Transverse colon (tissue), 4 donors: ENCODE data around the gene PREX1. TPM values are rescaled to one million over a fixed set of nuclear protein-coding genes. Genes with fewer than 3 reads are reported as not detected.

Experiments
- DNase-seq: peaks from one replicate; pipeline ENCODE4 v3.0.0-alpha.2; 2019
- H3K27ac ChIP-seq, 4 donors: fragments of 200-600 bp; sonication (generic); 2 replicates each; pipeline ENCODE4 v1.5.1; 2016 to 2018; ENCODE audit warnings: inconsistent platforms in 4 of 4
- H3K27me3 ChIP-seq: fragments of 200-600 bp; sonication (generic); 2 replicates; pipeline ENCODE4 v1.5.1; 2017; ENCODE audit warnings: inconsistent platforms
- H3K36me3 ChIP-seq, 4 donors: fragments of 200-600 bp; sonication (generic); 2 replicates each; pipeline ENCODE4 v1.5.1; 2017 to 2019; ENCODE audit warnings: inconsistent platforms in 4 of 4
- H3K4me1 ChIP-seq, 4 donors: fragments of 200-600 bp; sonication (generic); 2 replicates each; pipeline ENCODE4 v1.5.1; 2017 to 2020; ENCODE audit warnings: inconsistent platforms in 4 of 4
- H3K4me3 ChIP-seq, 4 donors: fragments of 200-600 bp; sonication (generic); 1 replicate in 1 of 4; 2 replicates in 3 of 4; pipeline versions ENCODE4 v1.5.1 to v1.6.1; 2017 to 2019; ENCODE audit warnings: inconsistent platforms in 4 of 4
- H3K9me3 ChIP-seq, 2 donors: fragments of 200-600 bp; sonication (generic); 2 replicates each; pipeline ENCODE4 v1.5.1; 2017 to 2019; ENCODE audit warnings: inconsistent platforms in 2 of 2
- EP300 ChIP-seq: sonication (generic); formaldehyde crosslinking; IDR thresholded peaks from one replicate; pipeline ENCODE4 v1.6.1; 2017; ENCODE audit warnings: antibody characterized with exemption, low read depth
- POLR2A ChIP-seq: fragments of 450-650 bp; IDR thresholded peaks from one replicate; pipeline ENCODE4 v1.6.1; 2016; ENCODE audit warnings: antibody characterized with exemption, mild to moderate bottlenecking, moderate library complexity
- POLR2AphosphoS5 ChIP-seq, 3 donors: sonication (generic); formaldehyde crosslinking; IDR thresholded peaks; one replicate each; pipeline ENCODE4 v1.6.1; 2016; ENCODE audit warnings: antibody characterized with exemption in 3 of 3
- WGBS, 2 donors: methylation state at CpG; one replicate each; pipeline ENCODE4 v1.1.5; 2018; ENCODE audit warnings: low coverage in 1 of 2; 5-methylcytosine and 5-hydroxymethylcytosine counted together
- in situ Hi-C, 4 donors: fragments of 200-750 bp; cut with MboI; loops; one replicate each; pipeline versions ENCODE4 v1.15.0 to v1.15.1; 2017; ENCODE audit warnings: low sequenced_read_pairs in 3 of 4, low pct_ligation_motif_present in 1 of 4, low pct_unique_long_range_greater_than_20kb in 1 of 4
- intact Hi-C: fragments of 100-400 bp; cut with DNase I; formaldehyde crosslinking; loops from one replicate; pipeline ENCODE4 v1.15.1; 2023; ENCODE audit warnings: low total_unique reads
- total RNA-seq, 4 donors: library from RNA; depleted of rRNA; stranded (reverse); fragments of >200 nt; gene quantifications; one replicate each; pipeline ENCODE4 v1.1.0, GENCODE V29; 2016
- TF ChIP-seq, protein P1 (sequence below), 5 experiments: fragments of 200-600 bp in 3 of 5; fragments of 450-650 bp in 2 of 5; sonication (generic) in 3 of 5; IDR thresholded peaks; 1 replicate in 2 of 5; 2 replicates in 3 of 5; pipeline ENCODE4 v1.5.1; 2016 to 2017; ENCODE audit warnings: antibody characterized with exemption in 5 of 5, inconsistent platforms in 3 of 5, mild to moderate bottlenecking in 2 of 5, moderate library complexity in 1 of 5

The PREX1 gene
- total RNA-seq, 4 donors from 2014 or later, result 10.9 to 29.9 (median 16.6) TPM

DNA sequence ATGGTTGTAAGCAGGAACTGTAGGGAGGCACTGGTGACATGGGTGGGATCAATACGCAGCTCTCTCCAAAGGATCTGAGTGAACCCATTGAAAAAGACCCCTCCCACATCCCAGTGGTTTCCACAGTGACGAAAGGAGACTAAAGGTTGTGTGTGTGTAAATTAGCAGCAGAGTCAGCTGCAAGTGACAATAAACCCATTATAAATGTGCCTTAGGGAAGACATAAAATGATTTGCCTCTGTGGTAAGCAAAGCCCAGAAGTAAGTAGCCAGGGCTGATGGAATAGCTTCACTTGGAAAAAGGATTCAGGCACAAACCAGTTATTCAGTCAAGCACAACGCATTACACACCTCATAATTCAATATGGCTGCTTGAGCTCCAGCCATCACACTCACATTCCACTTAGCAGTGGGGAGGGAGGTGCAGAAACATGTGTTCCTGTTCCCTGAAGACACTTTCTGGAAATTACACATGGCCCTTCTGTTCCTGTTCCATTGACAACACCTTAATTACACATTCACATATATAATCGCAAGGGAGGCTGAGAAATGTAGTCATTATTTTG lies 231.4 kb downstream of the PREX1 start:
- H3K9me3 ChIP-seq, result no peaks in the 10 kb centered on the region
- peaks cover 9 to 18% (median 15%) of the 10 kb centered on the region in 4 donors for H3K4me1 ChIP-seq
- peak overlapping the region in 3 of 4 donors; percentile 72 to 77 (median 73) for H3K27ac ChIP-seq
- H3K27me3 ChIP-seq, result no peaks in the 10 kb centered on the region
- H3K36me3 ChIP-seq, result no peaks in the 10 kb centered on the region
- no peak overlapping the region for H3K4me3 ChIP-seq
- TF ChIP-seq POLR2A, result no peak
- TF ChIP-seq POLR2AphosphoS5 (IDR thresholded peaks at IDR 0.05), result no peak
- TF ChIP-seq EP300, result no peak
- TF ChIP-seq, protein P1, sequence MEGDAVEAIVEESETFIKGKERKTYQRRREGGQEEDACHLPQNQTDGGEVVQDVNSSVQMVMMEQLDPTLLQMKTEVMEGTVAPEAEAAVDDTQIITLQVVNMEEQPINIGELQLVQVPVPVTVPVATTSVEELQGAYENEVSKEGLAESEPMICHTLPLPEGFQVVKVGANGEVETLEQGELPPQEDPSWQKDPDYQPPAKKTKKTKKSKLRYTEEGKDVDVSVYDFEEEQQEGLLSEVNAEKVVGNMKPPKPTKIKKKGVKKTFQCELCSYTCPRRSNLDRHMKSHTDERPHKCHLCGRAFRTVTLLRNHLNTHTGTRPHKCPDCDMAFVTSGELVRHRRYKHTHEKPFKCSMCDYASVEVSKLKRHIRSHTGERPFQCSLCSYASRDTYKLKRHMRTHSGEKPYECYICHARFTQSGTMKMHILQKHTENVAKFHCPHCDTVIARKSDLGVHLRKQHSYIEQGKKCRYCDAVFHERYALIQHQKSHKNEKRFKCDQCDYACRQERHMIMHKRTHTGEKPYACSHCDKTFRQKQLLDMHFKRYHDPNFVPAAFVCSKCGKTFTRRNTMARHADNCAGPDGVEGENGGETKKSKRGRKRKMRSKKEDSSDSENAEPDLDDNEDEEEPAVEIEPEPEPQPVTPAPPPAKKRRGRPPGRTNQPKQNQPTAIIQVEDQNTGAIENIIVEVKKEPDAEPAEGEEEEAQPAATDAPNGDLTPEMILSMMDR (IDR thresholded peaks at IDR 0.05), result no peak
- intact Hi-C loops, result no loop called here
- 60 to 65% methylated on average over 2 to 4 of the region's 4 CpGs for WGBS, 2 donors
- DNase-seq, result peak; percentile 8
- in situ Hi-C loops, result loop anchor here in 1 of 4 donors (5.0 kb wide), 1 partner anchor 384 kb away; no protein-coding TSS in a partner anchor

DNA sequence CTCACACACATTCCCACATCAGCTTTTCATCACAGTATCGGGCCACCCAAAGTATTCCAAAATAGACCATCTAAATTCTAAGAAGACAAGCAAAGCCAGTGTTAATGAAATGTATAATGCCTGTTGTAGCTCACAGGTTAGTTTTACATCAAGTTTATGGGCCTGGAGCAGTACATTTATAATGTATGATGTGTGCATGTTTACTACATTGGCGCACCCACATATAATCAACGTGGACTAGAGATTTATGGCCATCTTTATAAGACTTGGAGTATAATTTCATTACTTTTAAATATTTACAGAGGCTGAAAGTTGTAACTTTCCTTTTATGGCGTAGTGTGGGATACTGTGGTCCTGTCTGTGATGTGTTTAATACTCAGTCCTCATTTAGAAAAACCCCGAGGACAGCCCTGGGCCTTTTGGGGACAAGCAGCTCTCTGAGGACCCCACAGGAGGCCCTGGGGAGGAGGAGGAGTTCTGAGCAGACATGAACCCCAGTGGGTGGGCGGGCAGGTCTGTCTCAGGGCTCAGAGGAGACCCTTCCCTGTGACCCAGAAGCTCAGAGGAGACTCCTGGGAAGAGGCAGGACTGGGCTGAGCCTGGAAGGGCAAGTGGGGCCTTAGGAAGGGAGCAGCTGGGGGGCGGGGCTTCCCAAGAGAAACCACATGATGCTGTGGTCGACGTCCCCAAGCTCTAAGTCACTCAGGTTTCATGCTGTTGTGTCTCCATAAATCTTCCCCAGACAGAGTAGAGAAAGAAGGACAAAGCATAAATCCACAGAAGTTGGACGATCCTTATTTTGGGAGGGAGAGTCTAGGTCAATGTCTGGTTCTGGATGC lies 232.1 kb downstream of the PREX1 start:
- TF ChIP-seq POLR2AphosphoS5 (IDR thresholded peaks at IDR 0.05), result peak; percentile 61 to 81 (median 81)
- no peak for TF ChIP-seq POLR2A
- TF ChIP-seq EP300, result peak; percentile 45
- TF ChIP-seq, protein P1 (IDR thresholded peaks at IDR 0.05), result no peak
- intact Hi-C loops, result no loop called here
- in situ Hi-C loops, result loop anchor here in 1 of 4 donors (5.0 kb wide), 1 partner anchor 383 kb away; no protein-coding TSS in a partner anchor

DNA sequence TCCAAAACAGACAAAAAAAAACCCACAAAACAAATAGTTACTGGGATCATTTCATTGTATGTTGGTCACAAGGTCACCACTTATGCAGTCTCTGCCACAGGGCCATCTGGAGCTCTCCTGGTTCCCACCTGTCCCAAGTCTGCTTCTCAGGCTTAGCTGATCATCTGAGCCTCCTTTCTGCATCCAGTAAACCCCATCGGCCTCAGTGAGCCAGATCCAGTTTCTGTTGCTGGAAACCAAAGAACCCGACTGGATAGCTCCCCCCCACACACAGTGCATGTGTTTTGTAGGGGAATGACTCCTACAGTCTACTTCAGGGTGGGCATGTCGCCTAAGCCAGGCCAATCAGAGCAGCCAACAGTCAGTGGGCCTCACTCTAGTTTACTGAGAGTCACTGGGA lies 233.3 kb downstream of the PREX1 start:
- no peak for DNase-seq
- TF ChIP-seq, protein P1 (IDR thresholded peaks at IDR 0.05), result no peak
- no peak for TF ChIP-seq EP300
- no peak for TF ChIP-seq POLR2A
- TF ChIP-seq POLR2AphosphoS5 (IDR thresholded peaks at IDR 0.05), result no peak
- Histone ChIP-seq H3K9me3 (no peaks in the 10 kb centered on the region), H3K27me3 (no peaks in the 10 kb centered on the region), H3K36me3 (no peaks in the 10 kb centered on the region), H3K27ac (peak overlapping the region in 2 of 4 donors; percentile 72 to 73), H3K4me3 (no peak overlapping the region), H3K4me1 (peaks cover 9 to 18% (median 15%) of the 10 kb centered on the region in 4 donors)
- intact Hi-C loops, result no loop called here
- 98% methylated on average over 3 of the region's 3 CpGs; no CpG with 5 or more reads in 1 of the 2 donors for WGBS, 2 donors
- in situ Hi-C loops, result no loop called here

More for the DNA sequence above, 232.1 kb downstream of the PREX1 start:
- Histone ChIP-seq H3K4me1 (peaks cover 9 to 18% (median 15%) of the 10 kb centered on the region in 4 donors), H3K4me3 (no peak overlapping the region), H3K36me3 (no peaks in the 10 kb centered on the region), H3K27me3 (no peaks in the 10 kb centered on the region), H3K9me3 (no peaks in the 10 kb centered on the region), H3K27ac (peak overlapping the region; percentile 28 to 77 (median 72))
- WGBS, 2 donors, result 22 to 36% methylated on average over 7 to 10 of the region's 10 CpGs
- peak; percentile 18 for DNase-seq
